Measurements from ENCODE around the gene LAIR1. TPM values are rescaled to one million over a fixed set of nuclear protein-coding genes. Genes with fewer than 3 reads are reported as not detected.

LAIR1 gene
- total RNA-seq, 1 experiment from 2014 or later: not detected

DNA sequence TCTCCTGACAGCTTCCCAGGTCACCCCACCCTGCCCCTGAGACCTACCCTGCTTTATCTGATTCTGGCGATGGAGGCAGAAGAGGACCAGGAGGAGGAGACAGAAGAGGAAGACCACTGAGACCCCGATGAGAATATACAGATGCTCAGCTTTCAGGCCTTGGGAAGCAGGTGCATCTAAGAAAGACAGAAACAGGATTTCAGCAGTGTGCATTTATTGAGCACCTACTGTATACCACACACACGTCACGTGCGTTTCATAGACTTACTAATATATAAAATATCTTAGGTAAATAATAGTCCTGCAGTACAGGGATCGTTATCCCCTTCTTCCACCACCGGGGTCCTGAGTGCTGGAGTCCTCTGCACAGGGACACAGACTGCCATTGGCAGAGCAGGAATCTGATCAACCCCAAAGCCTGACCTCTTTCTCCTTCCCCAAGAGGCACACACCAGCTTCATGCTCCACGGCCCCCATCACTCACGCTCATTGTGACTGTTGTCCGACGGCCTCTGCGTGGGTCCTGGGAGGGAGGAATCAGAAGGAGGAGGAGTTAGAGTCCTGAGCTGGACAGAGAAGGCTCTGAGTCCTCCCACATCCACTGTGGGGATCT lies 8.2 kb downstream of the LAIR1 start:
- Mint-ChIP-seq H3K4me3 (ENCODE audit: unreplicated experiment) (no peak overlapping the region), H3K9me3 (ENCODE audit: unreplicated experiment) (no peaks in the 10 kb centered on the region), H3K27ac (ENCODE audit: low read depth, unreplicated experiment) (no peak overlapping the region), H3K4me1 (ENCODE audit: insufficient read depth, unreplicated experiment) (no peaks in the 10 kb centered on the region), H3K27me3 (ENCODE audit: insufficient read depth, unreplicated experiment) (peaks cover 19% of the 10 kb centered on the region), H3K36me3 (ENCODE audit: insufficient read depth, unreplicated experiment) (no peaks in the 10 kb centered on the region)
- no TSS peak for BruUV-seq (replicated peaks)
- TF ChIP-seq, protein P1, sequence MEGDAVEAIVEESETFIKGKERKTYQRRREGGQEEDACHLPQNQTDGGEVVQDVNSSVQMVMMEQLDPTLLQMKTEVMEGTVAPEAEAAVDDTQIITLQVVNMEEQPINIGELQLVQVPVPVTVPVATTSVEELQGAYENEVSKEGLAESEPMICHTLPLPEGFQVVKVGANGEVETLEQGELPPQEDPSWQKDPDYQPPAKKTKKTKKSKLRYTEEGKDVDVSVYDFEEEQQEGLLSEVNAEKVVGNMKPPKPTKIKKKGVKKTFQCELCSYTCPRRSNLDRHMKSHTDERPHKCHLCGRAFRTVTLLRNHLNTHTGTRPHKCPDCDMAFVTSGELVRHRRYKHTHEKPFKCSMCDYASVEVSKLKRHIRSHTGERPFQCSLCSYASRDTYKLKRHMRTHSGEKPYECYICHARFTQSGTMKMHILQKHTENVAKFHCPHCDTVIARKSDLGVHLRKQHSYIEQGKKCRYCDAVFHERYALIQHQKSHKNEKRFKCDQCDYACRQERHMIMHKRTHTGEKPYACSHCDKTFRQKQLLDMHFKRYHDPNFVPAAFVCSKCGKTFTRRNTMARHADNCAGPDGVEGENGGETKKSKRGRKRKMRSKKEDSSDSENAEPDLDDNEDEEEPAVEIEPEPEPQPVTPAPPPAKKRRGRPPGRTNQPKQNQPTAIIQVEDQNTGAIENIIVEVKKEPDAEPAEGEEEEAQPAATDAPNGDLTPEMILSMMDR (IDR thresholded peaks at IDR 0.05; ENCODE audit: unreplicated experiment): no peak
- intact Hi-C loops (cut with micrococcal nuclease): no loop called here
- POLR2A ChIA-PET: no interaction called here
- no peak for DNase-seq (ENCODE audit: unreplicated experiment)
- CTCF ChIA-PET: interaction anchor here (0.7 to 1.0 kb wide), 2 partner anchors 34 to 87 kb away, joined by 3 to 4 read pairs; no protein-coding TSS in a partner anchor

DNA sequence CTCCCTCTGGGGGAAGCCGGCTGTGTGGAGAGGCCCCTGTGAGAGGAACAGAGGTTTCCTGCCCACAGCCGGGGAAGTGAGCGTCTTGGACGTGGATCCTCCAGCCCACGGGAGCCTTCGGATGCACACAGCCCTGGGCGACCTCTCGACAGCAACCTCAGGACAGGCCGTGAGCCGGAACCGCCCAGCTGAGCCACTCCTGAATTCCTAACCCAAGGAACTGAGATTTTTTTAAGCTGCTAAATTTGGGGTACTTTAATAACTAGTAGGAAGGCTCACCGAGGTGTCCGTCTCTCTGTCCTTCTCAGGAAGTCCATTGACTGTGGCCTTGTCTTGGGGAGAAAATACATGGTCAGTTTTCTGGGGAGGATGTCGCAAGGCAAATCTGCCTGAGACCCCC lies 9.1 kb downstream of the LAIR1 start:
- DNase-seq (ENCODE audit: unreplicated experiment): no peak
- no peaks in the 10 kb centered on the region for H3K36me3 Mint-ChIP-seq (ENCODE audit: insufficient read depth, unreplicated experiment)
- no peaks in the 10 kb centered on the region for H3K4me1 Mint-ChIP-seq (ENCODE audit: insufficient read depth, unreplicated experiment)
- no peak overlapping the region for H3K4me3 Mint-ChIP-seq (ENCODE audit: unreplicated experiment)
- CTCF ChIA-PET: no interaction called here
- TF ChIP-seq, protein P1 (IDR thresholded peaks at IDR 0.05; ENCODE audit: unreplicated experiment): no peak
- peaks cover 27% of the 10 kb centered on the region for H3K27me3 Mint-ChIP-seq (ENCODE audit: insufficient read depth, unreplicated experiment)
- no peaks in the 10 kb centered on the region for H3K9me3 Mint-ChIP-seq (ENCODE audit: unreplicated experiment)
- no peak overlapping the region for H3K27ac Mint-ChIP-seq (ENCODE audit: low read depth, unreplicated experiment)
- intact Hi-C loops (cut with micrococcal nuclease): no loop called here
- BruUV-seq (replicated peaks): no TSS peak
- POLR2A ChIA-PET: no interaction called here

DNA sequence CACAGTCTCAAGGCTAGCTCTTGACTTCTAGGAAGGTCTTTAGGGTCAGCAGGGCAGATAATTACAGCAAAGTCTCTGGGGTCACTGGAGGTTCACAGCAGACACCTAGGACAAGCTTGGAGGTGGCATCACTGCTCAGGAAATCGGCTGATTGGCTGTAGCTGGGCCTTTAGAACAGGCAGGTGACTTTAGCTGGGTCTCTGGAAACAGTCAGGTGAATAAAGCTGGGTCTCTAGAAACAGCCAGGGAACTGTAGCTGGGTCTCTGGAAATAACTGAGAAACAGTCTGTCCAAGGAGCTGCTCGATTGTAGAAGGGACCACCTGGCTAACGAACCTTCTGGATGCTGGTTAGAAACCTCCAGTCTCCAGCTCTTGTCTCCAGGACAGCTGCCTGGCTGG lies 10.0 kb downstream of the LAIR1 start:
- DNase-seq (ENCODE audit: unreplicated experiment): no peak
- TF ChIP-seq, protein P1 (IDR thresholded peaks at IDR 0.05; ENCODE audit: unreplicated experiment): no peak
- intact Hi-C loops (cut with micrococcal nuclease): no loop called here
- BruUV-seq (replicated peaks): no TSS peak
- Mint-ChIP-seq H3K27me3 (ENCODE audit: insufficient read depth, unreplicated experiment) (peaks cover 36% of the 10 kb centered on the region), H3K4me1 (ENCODE audit: insufficient read depth, unreplicated experiment) (no peaks in the 10 kb centered on the region), H3K27ac (ENCODE audit: low read depth, unreplicated experiment) (no peak overlapping the region), H3K9me3 (ENCODE audit: unreplicated experiment) (no peaks in the 10 kb centered on the region), H3K36me3 (ENCODE audit: insufficient read depth, unreplicated experiment) (no peaks in the 10 kb centered on the region), H3K4me3 (ENCODE audit: unreplicated experiment) (no peak overlapping the region)
- POLR2A ChIA-PET: interaction anchor here (0.6 kb wide), 1 partner anchor 218 kb away, joined by 3 read pairs; no protein-coding TSS in a partner anchor
- CTCF ChIA-PET: interaction anchor here (0.5 to 1.4 kb wide), 5 partner anchors 22 to 448 kb away, joined by 3 to 6 read pairs (median 3); no protein-coding TSS in a partner anchor

DNA sequence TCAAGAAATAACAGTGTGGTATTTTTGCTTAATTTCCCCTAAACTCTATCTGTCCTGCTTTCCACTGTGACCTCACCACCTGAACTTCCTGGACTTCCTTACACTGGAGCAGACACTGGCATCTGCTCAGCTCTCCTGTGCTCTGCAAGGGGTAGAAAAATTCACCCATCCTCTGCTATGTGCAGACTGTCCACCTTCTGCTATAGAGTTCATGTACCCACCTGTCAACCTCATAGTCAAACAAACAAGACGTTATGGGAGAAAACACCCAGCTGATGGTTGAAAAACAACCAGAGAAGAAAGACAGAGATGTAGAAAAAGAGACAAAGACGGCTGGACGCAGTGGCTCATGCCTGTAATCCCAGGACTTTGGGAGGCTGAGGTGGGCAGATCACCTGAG lies 12.2 kb downstream of the LAIR1 start:
- H3K4me1 Mint-ChIP-seq (ENCODE audit: insufficient read depth, unreplicated experiment): no peaks in the 10 kb centered on the region
- POLR2A ChIA-PET: no interaction called here
- CTCF ChIA-PET: interaction anchor here (1.0 to 1.2 kb wide), 3 partner anchors 10 to 28 kb away, joined by 3 read pairs; no protein-coding TSS in a partner anchor
- no peak overlapping the region for H3K27ac Mint-ChIP-seq (ENCODE audit: low read depth, unreplicated experiment)
- no peak for DNase-seq (ENCODE audit: unreplicated experiment)
- H3K36me3 Mint-ChIP-seq (ENCODE audit: insufficient read depth, unreplicated experiment): no peaks in the 10 kb centered on the region
- H3K9me3 Mint-ChIP-seq (ENCODE audit: unreplicated experiment): no peaks in the 10 kb centered on the region
- H3K4me3 Mint-ChIP-seq (ENCODE audit: unreplicated experiment): no peak overlapping the region
- TF ChIP-seq, protein P1 (IDR thresholded peaks at IDR 0.05; ENCODE audit: unreplicated experiment): no peak
- intact Hi-C loops (cut with micrococcal nuclease): no loop called here
- peaks cover 59% of the 10 kb centered on the region for H3K27me3 Mint-ChIP-seq (ENCODE audit: insufficient read depth, unreplicated experiment)
- no TSS peak for BruUV-seq (replicated peaks)
